Activated CD4-positive, alpha-beta T cell treated with anti-CD3 and anti-CD28 coated beads for 24 hours (primary cell): ENCODE data around the gene DAAM2.

Experiments
- DNase-seq, 2 donors: peaks; one replicate each; pipeline ENCODE4 v3.0.0-alpha.2; 2020; ENCODE audit warnings: low read depth in 2 of 2

Gene DAAM2

GRCh38 chr6:39787322-39787721 is 4.9 kb upstream of the DAAM2 start:
- DNase-seq: no peak

GRCh38 chr6:39790772-39791171 is 1.4 kb upstream of the DAAM2 start:
- DNase-seq: no peak

- DNase-seq: no peak
Observed at GRCh38 chr6:39791311-39791710, 865 bp upstream of the DAAM2 start.

- no peak for DNase-seq
Observed at GRCh38 chr6:39792540-39793450, 619 bp downstream of the DAAM2 start.

- no peak for DNase-seq
Observed at GRCh38 chr6:39793516-39793915, 1.3 kb downstream of the DAAM2 start.

DNA sequence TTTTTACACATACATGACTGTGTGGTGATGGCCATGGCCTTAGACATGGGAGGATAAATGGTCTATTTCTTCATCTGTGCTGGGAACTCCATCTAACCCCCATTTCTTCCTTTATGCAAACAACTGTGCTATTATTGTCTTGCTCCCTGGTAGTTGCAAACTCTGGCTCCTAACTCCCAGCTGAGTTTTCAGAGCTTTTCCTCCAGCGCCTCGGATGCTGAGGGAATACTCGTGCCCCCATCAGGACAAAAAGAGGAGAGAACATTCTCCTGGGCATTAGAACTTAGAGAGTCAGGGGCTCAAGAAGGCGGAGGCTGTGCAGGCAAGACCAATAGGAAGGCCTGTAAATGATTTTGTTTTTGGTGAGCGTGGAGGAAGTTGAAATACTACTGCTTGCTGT is 2.1 kb downstream of the DAAM2 start:
- DNase-seq: no peak

DNA sequence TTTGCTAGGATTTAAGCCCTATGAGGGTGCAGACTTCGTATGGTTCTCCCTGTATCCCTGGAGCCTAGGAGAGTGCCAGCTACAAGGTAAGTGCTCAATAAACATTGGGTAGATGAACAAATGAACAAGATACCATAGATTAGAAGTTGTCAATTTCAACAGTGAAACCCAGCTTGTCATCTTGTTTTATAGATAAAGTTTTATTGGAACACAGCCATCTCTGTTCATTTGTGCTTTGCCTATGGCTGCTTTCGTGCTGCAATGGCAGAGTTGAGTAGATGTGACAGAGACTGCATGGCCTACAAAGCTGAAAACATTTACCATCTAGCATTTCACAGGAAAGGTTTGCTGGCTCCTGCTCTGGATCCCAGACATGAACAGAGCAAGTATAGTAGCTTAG is 5.6 kb downstream of the DAAM2 start:
- no peak for DNase-seq

- no peak for DNase-seq
Observed at GRCh38 chr6:39800034-39801032, 8.2 kb downstream of the DAAM2 start.

DNA sequence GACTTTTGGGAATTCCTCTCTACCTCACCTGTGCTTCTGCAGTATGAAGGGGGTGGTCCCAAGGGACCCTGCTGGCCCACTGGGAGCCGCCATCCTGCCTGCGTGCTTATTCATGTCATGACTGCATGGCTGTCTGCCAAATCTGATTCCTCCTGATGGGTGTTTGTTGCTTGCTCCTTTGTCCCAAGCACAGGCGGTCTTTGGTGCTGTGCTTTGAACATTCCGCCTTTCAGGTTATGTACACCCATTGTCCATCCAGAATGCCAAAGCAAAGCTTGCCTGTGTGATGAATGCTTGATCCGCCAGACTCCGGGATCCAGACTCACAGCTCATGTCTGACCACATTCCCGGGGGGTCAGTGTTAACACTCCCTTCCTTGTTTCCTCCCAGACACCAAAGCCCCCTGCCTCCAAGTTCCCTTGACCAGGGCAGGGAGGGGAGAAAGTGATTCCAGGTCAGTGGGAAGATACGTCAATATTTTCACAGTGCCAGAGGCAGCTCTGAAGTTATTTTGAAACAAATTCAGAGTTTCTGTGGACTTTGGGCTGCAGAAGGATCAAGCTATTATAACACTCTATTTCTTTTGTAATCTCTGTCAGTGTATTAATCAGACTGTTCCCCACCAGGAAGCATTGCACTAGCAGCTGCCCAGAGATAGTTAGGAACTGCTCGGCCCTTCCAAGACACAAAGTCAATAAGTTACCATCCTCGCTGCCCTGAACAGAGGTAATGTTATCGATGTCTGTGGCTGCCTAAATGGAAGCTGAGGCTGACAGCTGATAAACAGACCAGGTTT is 9.5 kb downstream of the DAAM2 start:
- no peak for DNase-seq

- DNase-seq: no peak
Observed at GRCh38 chr6:39803872-39804271, 11.7 kb downstream of the DAAM2 start.

- DNase-seq: no peak
Observed at GRCh38 chr6:39804466-39805065, 12.4 kb downstream of the DAAM2 start.

GRCh38 chr6:39806278-39806677 is 14.1 kb downstream of the DAAM2 start:
- DNase-seq: no peak

GRCh38 chr6:39808346-39808745 is 16.2 kb downstream of the DAAM2 start:
- DNase-seq: no peak

- DNase-seq: no peak
Observed at GRCh38 chr6:39808964-39809363, 16.8 kb downstream of the DAAM2 start.

DNA sequence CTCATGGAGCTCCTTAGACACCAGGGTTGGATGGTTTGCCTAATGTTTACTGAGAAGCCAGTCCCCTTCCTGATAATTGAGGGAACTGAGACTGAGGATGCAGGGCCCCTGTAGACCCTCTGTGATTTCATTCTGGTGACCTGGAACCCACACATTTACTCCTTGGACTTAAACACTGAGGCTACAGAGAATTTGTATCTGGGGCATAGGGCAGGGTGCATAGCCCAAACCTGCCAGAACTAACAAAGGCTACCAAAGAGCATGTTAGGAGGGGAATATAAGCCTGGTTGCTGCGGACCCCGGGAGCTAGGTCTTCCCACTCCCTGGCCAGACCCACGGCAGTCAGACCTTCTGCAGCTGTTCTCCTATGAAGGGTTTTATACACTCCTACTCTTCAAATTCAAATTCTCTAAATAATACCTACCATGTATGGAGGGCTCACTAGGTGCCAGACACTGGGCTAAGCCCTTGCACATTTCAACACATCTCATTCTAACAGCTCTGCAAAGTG is 19.7 kb downstream of the DAAM2 start:
- no peak for DNase-seq

DNA sequence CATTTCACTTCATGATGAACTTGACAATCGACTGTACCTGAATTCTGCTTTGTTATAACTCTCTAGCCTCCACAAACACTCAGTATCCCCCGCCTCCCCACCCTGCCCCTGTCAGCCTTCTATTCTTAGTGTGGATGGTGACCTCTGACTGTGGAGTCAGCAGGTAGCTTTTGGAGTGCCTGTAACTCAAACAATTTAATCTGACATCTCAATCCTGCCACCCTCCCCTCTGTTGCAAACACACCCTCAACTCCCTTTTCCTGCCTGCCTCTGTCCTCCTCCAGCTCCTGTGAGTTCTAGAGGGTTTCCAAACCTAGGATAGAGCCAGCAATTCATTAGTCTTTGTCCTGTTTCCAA is 20.3 kb downstream of the DAAM2 start:
- DNase-seq: no peak

DNA sequence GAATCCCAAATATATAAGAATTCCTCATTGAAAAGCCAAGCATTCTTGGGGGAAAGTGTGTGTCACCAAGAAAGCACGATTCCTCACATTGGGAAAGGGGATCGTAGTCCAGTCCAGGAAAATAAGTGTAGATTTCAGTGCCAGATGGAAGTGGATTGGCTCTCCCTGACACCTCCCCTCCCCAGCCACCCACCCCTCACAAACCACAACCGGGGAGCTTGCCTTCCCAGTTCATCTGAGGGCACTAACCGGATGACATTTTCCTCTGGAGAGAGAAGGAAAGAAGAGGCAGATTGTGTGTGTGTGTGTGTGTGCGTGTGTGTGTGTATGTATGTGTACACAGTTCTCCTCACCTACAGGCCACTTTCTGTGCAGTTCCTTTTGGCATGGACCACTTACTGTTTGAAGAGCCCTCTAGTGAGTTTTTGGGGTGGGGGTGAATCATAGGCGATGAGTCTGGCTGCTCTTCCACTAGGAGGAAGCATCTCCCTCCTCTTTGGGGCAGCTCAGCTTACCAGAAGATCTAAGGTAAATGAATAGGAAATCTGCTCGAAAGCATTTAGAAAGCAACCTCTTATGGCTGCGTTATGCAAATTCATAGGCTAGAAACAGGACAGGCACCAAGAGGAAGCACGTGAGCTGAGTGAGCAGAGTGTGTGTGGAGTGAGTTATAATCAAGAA is 20.8 kb downstream of the DAAM2 start:
- DNase-seq: no peak

DNA sequence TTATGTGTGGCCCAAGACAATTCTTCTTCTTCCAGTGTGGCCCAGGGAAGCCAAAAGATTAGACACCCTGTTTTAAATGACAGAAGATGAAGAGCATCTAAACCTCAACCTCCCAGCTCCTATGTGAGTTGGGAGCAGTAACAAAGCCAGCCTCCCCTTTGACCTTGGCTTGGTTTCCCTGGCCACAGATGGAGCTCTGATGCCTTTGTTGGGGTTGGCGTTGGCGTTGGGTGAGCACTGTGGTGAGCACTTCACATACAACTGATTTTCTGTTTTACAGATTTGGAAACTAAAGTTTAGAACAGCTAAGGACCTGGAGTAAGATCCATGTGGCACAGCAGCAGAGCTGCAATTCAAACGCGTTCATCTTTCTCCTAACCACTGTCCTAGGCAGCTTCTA is 22.1 kb downstream of the DAAM2 start:
- no peak for DNase-seq

DNA sequence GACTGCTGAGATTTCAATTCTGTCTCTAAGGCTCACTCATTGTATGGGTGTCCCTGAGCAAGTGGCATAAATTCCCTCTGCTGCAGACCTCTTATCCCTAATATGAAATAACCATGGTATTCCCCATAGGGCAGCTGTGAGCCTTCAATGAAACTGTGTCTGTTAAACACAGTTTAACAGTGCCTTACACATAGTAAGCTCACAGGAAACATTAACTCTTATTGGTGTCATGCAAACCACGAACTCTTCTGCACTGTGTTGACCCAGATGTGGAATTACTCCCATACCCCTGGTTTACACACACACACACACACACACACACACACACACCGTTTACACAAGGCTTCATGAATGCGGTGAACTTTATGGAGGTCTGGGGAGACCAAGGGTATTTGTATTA is 23.2 kb downstream of the DAAM2 start:
- no peak for DNase-seq

DNA sequence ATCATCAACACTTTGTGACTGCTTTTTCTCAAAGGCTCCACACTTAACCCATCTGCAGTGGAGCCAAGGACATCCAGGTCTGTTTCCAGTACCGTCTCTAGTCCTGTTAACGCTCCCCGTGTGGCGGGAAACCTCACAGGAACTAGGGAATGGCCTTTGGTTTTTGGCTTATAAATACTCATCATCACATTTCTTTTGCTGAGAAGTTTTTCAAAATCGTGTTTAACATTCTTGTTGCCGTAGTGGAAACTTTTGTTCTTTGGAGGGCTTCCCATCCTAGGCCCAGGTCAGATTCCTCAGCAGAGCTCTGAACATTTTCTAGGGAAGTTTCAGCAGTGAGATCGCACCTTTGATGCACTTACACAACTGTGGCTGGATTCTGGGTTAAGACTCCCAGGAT is 24.6 kb downstream of the DAAM2 start:
- no peak for DNase-seq

GRCh38 chr6:39818695-39819094 is 26.5 kb downstream of the DAAM2 start:
- DNase-seq: no peak
